ENCODE data around the gene CADM1. TPM values are rescaled to one million over a fixed set of nuclear protein-coding genes. Genes with fewer than 3 reads are reported as not detected.

The CADM1 gene
- total RNA-seq, 1 experiment from 2014 or later = 0.79 TPM

DNA sequence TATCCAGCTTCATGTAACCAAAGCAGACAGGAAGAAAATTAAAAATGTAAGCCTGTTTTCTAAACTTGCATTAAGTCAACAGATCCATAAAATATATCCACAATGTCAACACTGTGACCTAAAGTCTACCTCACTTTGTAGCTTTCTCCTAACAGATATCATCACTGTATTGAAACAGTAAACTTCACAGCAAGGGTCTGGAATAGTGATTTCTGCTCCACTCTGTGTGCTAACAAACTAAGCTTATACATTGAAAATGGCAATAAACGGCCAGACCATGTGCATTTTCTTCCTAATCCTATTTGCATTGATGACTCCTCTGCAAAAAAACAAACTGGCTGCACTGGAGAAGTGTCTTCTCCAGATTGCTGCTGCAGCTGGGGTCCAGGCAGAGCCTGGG lies 26.8 kb downstream of the CADM1 start:
- H3K36me3 ChIP-seq (ENCODE audit: control insufficient read depth in 1 of 2, insufficient read depth in 2 of 2, low read length in 2 of 2) = no peaks in the 10 kb centered on the region
- no peak overlapping the region for H3K4me2 ChIP-seq (ENCODE audit: low read length)
- peaks cover 0 to 13% of the 10 kb centered on the region in 2 experiments; a peak in 2 of 4 replicates for H3K9me3 ChIP-seq (ENCODE audit: control insufficient read depth in 1 of 2, insufficient read depth in 1 of 2, low read depth in 1 of 2, low read length in 2 of 2)
- intact Hi-C loops (cut with micrococcal nuclease) = no loop called here
- DNase-seq (ENCODE audit: low read depth, low spot score) = no peak
- no peak overlapping the region for H3K27ac ChIP-seq (ENCODE audit: low read depth, low read length)
- ChIA-PET RAD21 (ENCODE audit: low non-redundant PET in 1 of 2, low total read pairs in 2 of 2, uncharacterized antibody in 2 of 2, unreplicated experiment in 2 of 2) (no interaction called here), CTCF (no interaction called here), POLR2A (no interaction called here)
- no peaks in the 10 kb centered on the region for H3K27me3 ChIP-seq (ENCODE audit: insufficient read depth, low read length)
- no peak overlapping the region for H3K9ac ChIP-seq (ENCODE audit: low read length)
- no peak for ATAC-seq
- no peak overlapping the region for H2AFZ ChIP-seq (ENCODE audit: low read depth, low read length, poor library complexity, severe bottlenecking)
- no peaks in the 10 kb centered on the region for H3K79me2 ChIP-seq (ENCODE audit: insufficient read depth, low read length)
- H4K20me1 ChIP-seq (ENCODE audit: insufficient read depth) = no peaks in the 10 kb centered on the region
- BruUV-seq (replicated peaks) = no TSS peak
- no peak overlapping the region for H3K4me3 ChIP-seq (replicated peaks in 1 of 2; ENCODE audit: low read depth in 1 of 2, low read length in 2 of 2)
- H3K4me1 ChIP-seq (ENCODE audit: control insufficient read depth in 1 of 2, insufficient read depth in 2 of 2, low read length in 2 of 2) = no peaks in the 10 kb centered on the region
- H3K9me2 ChIP-seq (ENCODE audit: insufficient read depth) = no peaks in the 10 kb centered on the region
- TF ChIP-seq, protein P1, sequence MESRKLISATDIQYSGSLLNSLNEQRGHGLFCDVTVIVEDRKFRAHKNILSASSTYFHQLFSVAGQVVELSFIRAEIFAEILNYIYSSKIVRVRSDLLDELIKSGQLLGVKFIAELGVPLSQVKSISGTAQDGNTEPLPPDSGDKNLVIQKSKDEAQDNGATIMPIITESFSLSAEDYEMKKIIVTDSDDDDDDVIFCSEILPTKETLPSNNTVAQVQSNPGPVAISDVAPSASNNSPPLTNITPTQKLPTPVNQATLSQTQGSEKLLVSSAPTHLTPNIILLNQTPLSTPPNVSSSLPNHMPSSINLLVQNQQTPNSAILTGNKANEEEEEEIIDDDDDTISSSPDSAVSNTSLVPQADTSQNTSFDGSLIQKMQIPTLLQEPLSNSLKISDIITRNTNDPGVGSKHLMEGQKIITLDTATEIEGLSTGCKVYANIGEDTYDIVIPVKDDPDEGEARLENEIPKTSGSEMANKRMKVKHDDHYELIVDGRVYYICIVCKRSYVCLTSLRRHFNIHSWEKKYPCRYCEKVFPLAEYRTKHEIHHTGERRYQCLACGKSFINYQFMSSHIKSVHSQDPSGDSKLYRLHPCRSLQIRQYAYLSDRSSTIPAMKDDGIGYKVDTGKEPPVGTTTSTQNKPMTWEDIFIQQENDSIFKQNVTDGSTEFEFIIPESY (IDR thresholded peaks at IDR 0.05; ENCODE audit: extremely low read depth, insufficient replicate concordance, low read length) = no peak
- TF ChIP-seq TCF7L2 (IDR thresholded peaks at IDR 0.05; ENCODE audit: borderline replicate concordance, extremely low read depth, insufficient read depth, insufficient read length) (no peak), POLR2AphosphoS5 (IDR thresholded peaks at IDR 0.05; ENCODE audit: low read depth, low read length) (no peak), SIN3A (IDR thresholded peaks at IDR 0.05; ENCODE audit: low read depth) (no peak), EZH2phosphoT487 (IDR thresholded peaks at IDR 0.05; ENCODE audit: borderline replicate concordance) (no peak)
- TF ChIP-seq, protein P2, sequence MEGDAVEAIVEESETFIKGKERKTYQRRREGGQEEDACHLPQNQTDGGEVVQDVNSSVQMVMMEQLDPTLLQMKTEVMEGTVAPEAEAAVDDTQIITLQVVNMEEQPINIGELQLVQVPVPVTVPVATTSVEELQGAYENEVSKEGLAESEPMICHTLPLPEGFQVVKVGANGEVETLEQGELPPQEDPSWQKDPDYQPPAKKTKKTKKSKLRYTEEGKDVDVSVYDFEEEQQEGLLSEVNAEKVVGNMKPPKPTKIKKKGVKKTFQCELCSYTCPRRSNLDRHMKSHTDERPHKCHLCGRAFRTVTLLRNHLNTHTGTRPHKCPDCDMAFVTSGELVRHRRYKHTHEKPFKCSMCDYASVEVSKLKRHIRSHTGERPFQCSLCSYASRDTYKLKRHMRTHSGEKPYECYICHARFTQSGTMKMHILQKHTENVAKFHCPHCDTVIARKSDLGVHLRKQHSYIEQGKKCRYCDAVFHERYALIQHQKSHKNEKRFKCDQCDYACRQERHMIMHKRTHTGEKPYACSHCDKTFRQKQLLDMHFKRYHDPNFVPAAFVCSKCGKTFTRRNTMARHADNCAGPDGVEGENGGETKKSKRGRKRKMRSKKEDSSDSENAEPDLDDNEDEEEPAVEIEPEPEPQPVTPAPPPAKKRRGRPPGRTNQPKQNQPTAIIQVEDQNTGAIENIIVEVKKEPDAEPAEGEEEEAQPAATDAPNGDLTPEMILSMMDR (IDR thresholded peaks at IDR 0.05 in 2 of 3, conservative IDR thresholded peaks at IDR 0.05 in 1 of 3; ENCODE audit: borderline replicate concordance in 1 of 3, insufficient read depth in 1 of 3, low read depth in 2 of 3, low read length in 2 of 3) = no peak

All from HCT116 (cell line).